Measurements from ENCODE around the gene MARCO.

The MARCO gene

GRCh38 chr2:118940486-118941120 lies 1.4 kb upstream of the MARCO start:
- TF ChIP-seq TAF1 (IDR thresholded peaks at IDR 0.05; ENCODE audit: borderline replicate concordance, insufficient read depth, low read length): no peak
- no peak for TF ChIP-seq REST (IDR thresholded peaks at IDR 0.05; ENCODE audit: insufficient read depth in 1 of 2, low read depth in 2 of 2, low read length in 2 of 2)
- TF ChIP-seq POLR2AphosphoS5 (IDR thresholded peaks at IDR 0.05; ENCODE audit: low read depth, low read length): no peak
- TF ChIP-seq FOXP2 (optimal IDR thresholded peaks at IDR 0.05; ENCODE audit: borderline replicate concordance, extremely low read depth, extremely low read length, insufficient read depth): no peak
- no peak for TF ChIP-seq SIN3A (IDR thresholded peaks at IDR 0.05; ENCODE audit: borderline replicate concordance, insufficient read depth, low read length)

- no peak for TF ChIP-seq SIN3A (IDR thresholded peaks at IDR 0.05; ENCODE audit: borderline replicate concordance, insufficient read depth, low read length)
Measured at GRCh38 chr2:118943286-118943685, 1.3 kb downstream of the MARCO start.

- no peak for TF ChIP-seq SIN3A (IDR thresholded peaks at IDR 0.05; ENCODE audit: borderline replicate concordance, insufficient read depth, low read length)
- no peak for TF ChIP-seq TAF1 (IDR thresholded peaks at IDR 0.05; ENCODE audit: borderline replicate concordance, insufficient read depth, low read length)
- no peak for TF ChIP-seq REST (IDR thresholded peaks at IDR 0.05; ENCODE audit: insufficient read depth in 1 of 2, low read depth in 2 of 2, low read length in 2 of 2)
- no peak for TF ChIP-seq FOXP2 (optimal IDR thresholded peaks at IDR 0.05; ENCODE audit: borderline replicate concordance, extremely low read depth, extremely low read length, insufficient read depth)
- TF ChIP-seq POLR2AphosphoS5 (IDR thresholded peaks at IDR 0.05; ENCODE audit: low read depth, low read length): no peak
Measured at GRCh38 chr2:118945881-118946280, 3.9 kb downstream of the MARCO start.

- TF ChIP-seq TAF1 (IDR thresholded peaks at IDR 0.05; ENCODE audit: borderline replicate concordance, insufficient read depth, low read length): no peak
Measured at GRCh38 chr2:118954297-118955060, 12.5 kb downstream of the MARCO start.

- no peak for TF ChIP-seq TAF1 (IDR thresholded peaks at IDR 0.05; ENCODE audit: borderline replicate concordance, insufficient read depth, low read length)
- no peak for TF ChIP-seq POLR2AphosphoS5 (IDR thresholded peaks at IDR 0.05; ENCODE audit: low read depth, low read length)
- TF ChIP-seq SIN3A (IDR thresholded peaks at IDR 0.05; ENCODE audit: borderline replicate concordance, insufficient read depth, low read length): no peak
- TF ChIP-seq REST (IDR thresholded peaks at IDR 0.05; ENCODE audit: insufficient read depth in 1 of 2, low read depth in 2 of 2, low read length in 2 of 2): no peak
Measured at GRCh38 chr2:118965737-118966136, 23.7 kb downstream of the MARCO start.

- TF ChIP-seq REST (IDR thresholded peaks at IDR 0.05; ENCODE audit: insufficient read depth in 1 of 2, low read depth in 2 of 2, low read length in 2 of 2) (no peak), SIN3A (IDR thresholded peaks at IDR 0.05; ENCODE audit: borderline replicate concordance, insufficient read depth, low read length) (no peak), FOXP2 (optimal IDR thresholded peaks at IDR 0.05; ENCODE audit: borderline replicate concordance, extremely low read depth, extremely low read length, insufficient read depth) (no peak), POLR2AphosphoS5 (IDR thresholded peaks at IDR 0.05; ENCODE audit: low read depth, low read length) (no peak), TAF1 (IDR thresholded peaks at IDR 0.05; ENCODE audit: borderline replicate concordance, insufficient read depth, low read length) (no peak)
Measured at GRCh38 chr2:118967124-118967880, 25.3 kb downstream of the MARCO start.

Data from PFSK-1 (cell line).